Brain microvascular endothelial cell (primary cell): ENCODE measurements around the gene CD164L2.

ENCODE experiments used
- DNase-seq: peaks from one replicate; pipeline ENCODE4 v3.0.0-alpha.2; 2020
- H3K27ac ChIP-seq: fragments of 250-450 bp; sonication (Bioruptor Pico); 2 replicates; pipeline ENCODE4 v1.5.1; 2020; ENCODE audit warnings: mild to moderate bottlenecking, moderate library complexity
- H3K27me3 ChIP-seq: fragments of 250-450 bp; sonication (Bioruptor Pico); replicated peaks from 2 replicates; pipeline ENCODE4 v1.5.1; 2020; ENCODE audit warnings: mild to moderate bottlenecking
- H3K36me3 ChIP-seq: fragments of 250-450 bp; sonication (Bioruptor Pico); replicated peaks from 2 replicates; pipeline ENCODE4 v1.5.1; 2020; ENCODE audit warnings: mild to moderate bottlenecking
- H3K4me3 ChIP-seq: 2 replicates; pipeline ENCODE4 v1.5.1; 2011; ENCODE audit warnings: low read depth, mild to moderate bottlenecking, control low read depth, low read length, moderate library complexity
- CTCF ChIP-seq: IDR thresholded peaks from 2 replicates; pipeline ENCODE4 v1.5.1; 2011; ENCODE audit warnings: low read depth, mild to moderate bottlenecking, moderate library complexity, low read length, control low read depth, inconsistent platforms; ENCODE audit errors: missing control alignments
- in situ Hi-C: cut with HindIII; loops from 2 replicates; pipeline ENCODE4 v1.10.0; 2017; ENCODE audit warnings: low sequenced_read_pairs, low pct_ligation_motif_present

Gene CD164L2

GRCh38 chr1:27380766-27381733 lies 2.1 kb downstream of the CD164L2 start:
- DNase-seq, result no peak
- in situ Hi-C loops, result no loop called here
- Histone ChIP-seq H3K27me3 (no peaks in the 10 kb centered on the region), H3K36me3 (no peaks in the 10 kb centered on the region), H3K27ac (no peak overlapping the region), H3K4me3 (no peak overlapping the region)
- TF ChIP-seq CTCF, result no peak

GRCh38 chr1:27380224-27380623 lies 2.9 kb downstream of the CD164L2 start:
- Histone ChIP-seq H3K27ac (no peak overlapping the region), H3K27me3 (no peaks in the 10 kb centered on the region), H3K36me3 (no peaks in the 10 kb centered on the region), H3K4me3 (no peak overlapping the region)
- in situ Hi-C loops, result no loop called here
- no peak for DNase-seq
- no peak for TF ChIP-seq CTCF

- TF ChIP-seq CTCF, result no peak
- H3K4me3 ChIP-seq, result no peak overlapping the region
- DNase-seq, result no peak
- no peaks in the 10 kb centered on the region for H3K36me3 ChIP-seq
- in situ Hi-C loops, result no loop called here
- no peaks in the 10 kb centered on the region for H3K27me3 ChIP-seq
- no peak overlapping the region for H3K27ac ChIP-seq
Observed at GRCh38 chr1:27379564-27380122, 3.5 kb downstream of the CD164L2 start.

- Histone ChIP-seq H3K36me3 (no peaks in the 10 kb centered on the region), H3K27ac (no peak overlapping the region), H3K4me3 (no peak overlapping the region), H3K27me3 (no peaks in the 10 kb centered on the region)
- no peak for TF ChIP-seq CTCF
- no peak for DNase-seq
- in situ Hi-C loops, result no loop called here
Observed at GRCh38 chr1:27377760-27378495, 5.2 kb downstream of the CD164L2 start.

- no peak for DNase-seq
- TF ChIP-seq CTCF, result no peak
- no peaks in the 10 kb centered on the region for H3K27me3 ChIP-seq
- H3K36me3 ChIP-seq, result no peaks in the 10 kb centered on the region
- in situ Hi-C loops, result no loop called here
- no peak within 1 kb of the TSS for H3K4me3 ChIP-seq
- no peak within 1 kb of the TSS for H3K27ac ChIP-seq
Observed at GRCh38 chr1:27374362-27375086, 8.6 kb downstream of the CD164L2 start, which contains the start of gene FCN3. Gene FCN3 (minus strand): TSS chr1:27374824. CDS start chr1:27374818, 6 bp downstream.
